Choroid plexus epithelial cell (primary cell): Measurements from ENCODE around the gene RIPPLY1.
A peak's percentile ranks its signal among the peaks of the same experiment; 100 is the strongest.

Experiments
- DNase-seq: peaks from one replicate; pipeline ENCODE4 v3.0.0-alpha.2; 2010; ENCODE audit warnings: low read depth
- H3K4me3 ChIP-seq: 2 replicates; pipeline ENCODE4 v1.5.1; 2011; ENCODE audit warnings: low read depth, mild to moderate bottlenecking, control low read depth, low read length, moderate library complexity
- TF ChIP-seq, protein P1 (sequence below): conservative IDR thresholded peaks from 2 replicates; pipeline ENCODE4 v1.5.1; 2011; ENCODE audit warnings: low read depth, mild to moderate bottlenecking, control low read depth, inconsistent platforms, low read length, moderate library complexity

Gene RIPPLY1

DNA sequence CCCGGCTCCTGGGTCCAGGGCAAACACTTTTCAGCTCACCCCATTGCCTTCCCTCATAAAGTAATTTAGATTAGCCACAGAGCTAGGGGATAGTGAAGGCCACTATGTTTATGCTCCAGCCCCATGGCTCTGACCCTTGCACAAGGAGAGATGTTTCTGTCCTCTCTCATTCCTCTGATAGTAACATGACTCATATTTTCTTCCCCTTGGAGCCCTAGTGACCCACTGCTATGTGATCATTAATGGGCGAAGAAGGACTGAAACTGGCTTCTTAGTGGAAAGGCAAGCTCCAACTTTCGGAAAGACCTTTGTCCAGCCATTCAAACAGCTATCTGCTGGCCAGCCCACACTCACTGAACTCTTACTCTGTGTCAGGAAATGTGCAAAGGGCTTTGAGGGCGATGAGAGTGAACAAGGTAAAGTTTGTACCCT, 29.4 kb upstream of the RIPPLY1 start:
- peak; percentile 41 for DNase-seq
- TF ChIP-seq, protein P1, sequence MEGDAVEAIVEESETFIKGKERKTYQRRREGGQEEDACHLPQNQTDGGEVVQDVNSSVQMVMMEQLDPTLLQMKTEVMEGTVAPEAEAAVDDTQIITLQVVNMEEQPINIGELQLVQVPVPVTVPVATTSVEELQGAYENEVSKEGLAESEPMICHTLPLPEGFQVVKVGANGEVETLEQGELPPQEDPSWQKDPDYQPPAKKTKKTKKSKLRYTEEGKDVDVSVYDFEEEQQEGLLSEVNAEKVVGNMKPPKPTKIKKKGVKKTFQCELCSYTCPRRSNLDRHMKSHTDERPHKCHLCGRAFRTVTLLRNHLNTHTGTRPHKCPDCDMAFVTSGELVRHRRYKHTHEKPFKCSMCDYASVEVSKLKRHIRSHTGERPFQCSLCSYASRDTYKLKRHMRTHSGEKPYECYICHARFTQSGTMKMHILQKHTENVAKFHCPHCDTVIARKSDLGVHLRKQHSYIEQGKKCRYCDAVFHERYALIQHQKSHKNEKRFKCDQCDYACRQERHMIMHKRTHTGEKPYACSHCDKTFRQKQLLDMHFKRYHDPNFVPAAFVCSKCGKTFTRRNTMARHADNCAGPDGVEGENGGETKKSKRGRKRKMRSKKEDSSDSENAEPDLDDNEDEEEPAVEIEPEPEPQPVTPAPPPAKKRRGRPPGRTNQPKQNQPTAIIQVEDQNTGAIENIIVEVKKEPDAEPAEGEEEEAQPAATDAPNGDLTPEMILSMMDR = no peak
- no peak overlapping the region for H3K4me3 ChIP-seq

DNA sequence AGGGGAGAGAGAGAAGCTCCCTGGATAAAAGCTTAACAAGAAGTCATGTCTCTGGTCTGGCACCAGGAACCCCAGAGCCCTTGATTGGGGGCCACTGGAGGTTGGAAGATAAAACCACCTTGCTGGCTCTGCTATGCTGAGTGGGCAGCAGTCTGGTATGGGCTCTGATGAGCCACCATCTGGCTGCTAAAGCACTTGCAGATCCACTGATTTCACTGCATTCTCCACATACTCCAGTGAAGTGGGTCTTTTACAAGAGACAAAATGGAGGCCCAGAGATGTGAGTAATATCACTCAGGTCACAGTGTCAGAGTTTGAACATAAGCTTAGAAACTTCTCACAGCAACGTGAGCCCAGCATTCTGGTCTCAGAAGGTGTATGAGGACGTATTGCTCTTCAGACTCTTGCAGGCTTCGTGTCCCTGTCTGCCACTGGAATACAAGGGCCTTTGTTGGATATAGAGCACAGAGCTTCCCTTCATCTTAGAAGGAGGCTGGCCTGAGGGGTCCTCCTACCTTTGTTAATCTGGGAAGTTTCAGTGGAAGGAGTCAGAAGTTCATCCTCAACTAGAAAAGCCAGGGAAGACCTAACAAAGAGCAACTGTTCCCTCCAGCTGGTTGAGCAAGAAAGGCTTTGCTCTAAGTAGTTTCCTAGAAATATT, 28.8 kb upstream of the RIPPLY1 start:
- H3K4me3 ChIP-seq = no peak overlapping the region
- DNase-seq = peak; percentile 58
- TF ChIP-seq, protein P1 = no peak

DNA sequence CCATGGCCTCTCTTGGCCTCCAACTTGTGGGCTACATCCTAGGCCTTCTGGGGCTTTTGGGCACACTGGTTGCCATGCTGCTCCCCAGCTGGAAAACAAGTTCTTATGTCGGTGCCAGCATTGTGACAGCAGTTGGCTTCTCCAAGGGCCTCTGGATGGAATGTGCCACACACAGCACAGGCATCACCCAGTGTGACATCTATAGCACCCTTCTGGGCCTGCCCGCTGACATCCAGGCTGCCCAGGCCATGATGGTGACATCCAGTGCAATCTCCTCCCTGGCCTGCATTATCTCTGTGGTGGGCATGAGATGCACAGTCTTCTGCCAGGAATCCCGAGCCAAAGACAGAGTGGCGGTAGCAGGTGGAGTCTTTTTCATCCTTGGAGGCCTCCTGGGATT, 25.1 kb upstream of the RIPPLY1 start:
- TF ChIP-seq, protein P1 = no peak
- no peak overlapping the region for H3K4me3 ChIP-seq
- no peak for DNase-seq

DNA sequence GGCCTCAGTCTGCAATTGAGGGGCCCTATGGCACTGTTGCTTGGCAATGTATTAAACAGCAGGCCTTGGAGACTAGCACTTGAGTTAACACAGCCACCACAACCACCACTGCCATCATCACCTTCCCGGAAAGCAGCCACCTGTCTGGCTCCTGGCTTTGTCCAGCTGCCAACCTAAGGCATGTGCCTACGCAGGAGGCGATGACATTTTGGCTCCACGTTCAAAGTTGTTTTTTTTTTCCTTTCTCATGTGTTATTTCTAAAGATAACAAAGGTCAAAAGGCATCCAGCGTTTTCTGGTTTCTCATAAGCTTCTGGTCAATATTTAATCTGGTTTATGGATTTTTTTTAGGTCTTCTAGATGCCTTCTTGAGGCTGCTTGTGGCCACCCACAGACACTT, 24.6 kb upstream of the RIPPLY1 start:
- no peak overlapping the region for H3K4me3 ChIP-seq
- DNase-seq = peak; percentile 16
- TF ChIP-seq, protein P1 = no peak

DNA sequence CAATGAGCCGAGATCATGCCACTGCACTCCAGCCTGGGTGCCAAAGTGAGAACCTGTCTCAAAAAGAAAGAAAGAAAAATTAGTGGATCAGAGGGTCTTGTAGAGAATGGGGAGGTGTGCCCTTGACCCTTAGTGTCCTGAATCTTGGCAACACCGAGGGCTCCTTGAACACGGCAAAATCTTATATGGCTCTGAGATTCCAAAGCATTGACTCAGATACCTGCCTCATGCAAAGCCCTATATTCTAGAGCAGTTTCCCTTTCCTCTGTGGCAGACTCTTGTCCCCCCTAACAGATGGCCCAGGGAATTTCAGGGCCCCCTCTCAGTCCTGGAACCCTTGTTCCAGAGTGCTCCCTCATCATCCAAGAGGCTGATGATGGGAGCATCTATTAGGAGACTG, 23.9 kb upstream of the RIPPLY1 start:
- no peak overlapping the region for H3K4me3 ChIP-seq
- TF ChIP-seq, protein P1 = no peak
- DNase-seq = no peak

DNA sequence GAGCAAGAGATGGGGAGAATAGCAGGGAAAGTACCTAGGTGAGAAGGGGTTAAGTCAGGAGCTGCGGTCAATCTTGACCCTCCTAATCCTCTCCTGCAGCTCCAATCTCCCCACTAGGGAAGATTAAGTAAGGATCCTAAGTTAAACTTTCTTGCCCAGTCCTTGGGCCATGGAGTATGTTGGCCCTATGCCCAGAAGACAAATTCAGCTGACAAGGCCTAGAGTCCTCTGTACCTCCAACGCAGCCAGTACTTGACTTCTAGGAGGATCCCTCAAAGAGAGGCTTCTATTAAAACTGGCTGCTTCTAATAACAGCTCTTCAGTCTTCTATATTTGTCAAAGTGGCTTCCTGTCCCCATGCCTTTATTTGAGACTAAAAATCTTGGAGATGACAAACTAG, 18.5 kb upstream of the RIPPLY1 start:
- no peak overlapping the region for H3K4me3 ChIP-seq
- TF ChIP-seq, protein P1 = no peak
- DNase-seq = peak; percentile 13

DNA sequence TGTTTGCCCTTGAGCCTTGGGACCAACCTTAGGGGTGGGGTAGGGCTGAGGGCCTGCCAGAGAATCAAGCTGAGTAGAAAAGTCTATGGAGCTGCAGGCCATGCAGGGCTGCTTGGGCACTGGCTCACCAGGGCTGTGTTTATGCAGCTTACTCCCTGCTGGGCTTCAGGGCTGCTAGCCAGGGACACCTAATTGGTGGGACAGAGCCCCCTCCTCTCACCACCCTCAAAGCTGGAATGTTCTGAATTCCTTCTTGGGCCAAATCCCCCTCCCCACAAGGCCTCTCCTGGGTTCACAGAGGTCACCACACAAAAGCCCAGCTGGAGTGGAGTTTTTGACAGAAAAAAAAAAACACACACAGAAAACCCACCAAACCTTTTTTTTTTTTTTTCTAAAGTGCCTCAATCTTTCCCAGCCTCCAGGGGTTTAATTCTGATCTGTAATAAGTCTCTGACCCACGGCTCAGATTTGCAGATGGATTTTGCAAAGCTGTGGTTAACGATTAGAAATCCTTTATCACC, 16.9 kb upstream of the RIPPLY1 start, which contains the start of gene CLDN2:
TSS of gene CLDN2 (plus strand) at position 471 of the 521 bp plus-strand sequence. CDS start 7,827 bp downstream, outside the sequence.
- TF ChIP-seq, protein P1 = no peak
- no peak within 1 kb of the TSS for H3K4me3 ChIP-seq
- DNase-seq = peak; percentile 48
